OCI-LY1 (cell line): ENCODE results near the gene GNPTG.

Experiments
- CTCF ChIP-seq: fragments of 200-600 bp; sonication (generic), shearing (Covaris generic); IDR thresholded peaks from 2 replicates; pipeline ENCODE4 v1.5.1; 2017; ENCODE audit warnings: mild to moderate bottlenecking, antibody characterized with exemption, low read length, moderate library complexity, mixed read lengths
- EZH2 ChIP-seq: fragments of 200-600 bp; sonication (generic), shearing (Covaris generic); IDR thresholded peaks from 2 replicates; pipeline ENCODE4 v1.8.0; 2017; ENCODE audit warnings: borderline replicate concordance, mixed run types, mild to moderate bottlenecking, antibody characterized with exemption, low read length, moderate library complexity, mixed read lengths

DNA sequence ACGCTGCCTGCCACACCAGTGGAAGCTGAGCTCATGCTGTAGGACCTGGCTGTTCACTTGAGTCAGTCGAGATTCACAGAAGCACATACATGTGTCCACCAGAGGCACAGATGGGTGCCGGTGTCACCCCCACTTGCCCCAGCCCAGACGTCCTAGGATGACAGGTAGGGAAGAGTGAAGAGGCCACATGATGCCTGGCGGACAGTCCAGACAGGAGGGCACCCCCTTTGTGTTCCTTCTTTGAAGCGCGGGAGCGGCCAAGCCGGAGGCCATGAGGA lies 33.5 kb upstream of the GNPTG start:
- no peak for TF ChIP-seq CTCF
- no peak for TF ChIP-seq EZH2
